Stimulated activated CD4-positive, alpha-beta T cell treated with anti-CD3 and anti-CD28 coated beads, Interleukin-12 subunit alpha, Interleukin-12 subunit beta, amount 100 ng/mL, for 48 hours (primary cell): ENCODE data around the gene ZNF691.
A peak's percentile ranks its signal among the peaks of the same experiment; 100 is the strongest.
"Not testable (repeated sequence)": the region's sequence is repeated elsewhere in the genome, so short reads cannot be mapped to it uniquely, and the experiment has no call there.

Experiments
- DNase-seq, 3 donors: peaks; one replicate each; pipeline ENCODE4 v3.0.0-alpha.2; 2020; ENCODE audit warnings: low read depth in 2 of 3, low spot score in 1 of 3

ZNF691 gene

GRCh38 chr1:42846257-42847110 is at the start of gene ZNF691:
TSS of gene ZNF691 (plus strand) at chr1:42846613. CDS start at chr1:42849659, 3,046 bp downstream.
- DNase-seq = peak; percentile 81 to 86 (median 84)

GRCh38 chr1:42797414-42797813 is 49.0 kb upstream of the ZNF691 start:
- DNase-seq = no peak

- DNase-seq = no peak
Measured at GRCh38 chr1:42797979-42798378, 48.4 kb upstream of the ZNF691 start.

GRCh38 chr1:42801832-42802473 is 44.5 kb upstream of the ZNF691 start:
- DNase-seq = no peak

- DNase-seq = no peak
Measured at GRCh38 chr1:42806171-42806570, 40.2 kb upstream of the ZNF691 start.

GRCh38 chr1:42806593-42806992 is 39.8 kb upstream of the ZNF691 start:
- no peak for DNase-seq

- DNase-seq = no peak
Measured at GRCh38 chr1:42807056-42807668, 39.3 kb upstream of the ZNF691 start.

- not testable (repeated sequence) for DNase-seq
Measured at GRCh38 chr1:42814815-42815214, 31.6 kb upstream of the ZNF691 start.

- peak in 1 of 3 donors; percentile 6 for DNase-seq
Measured at GRCh38 chr1:42815941-42816584, 30.4 kb upstream of the ZNF691 start.

- peak; percentile 86 to 93 (median 93) for DNase-seq
Measured at GRCh38 chr1:42816585-42817439, 29.6 kb upstream of the ZNF691 start, which contains the start of the genes ERMAP and SVBP. TSS of gene ERMAP (plus strand) at chr1:42817122. CDS start at chr1:42830449, 13,327 bp downstream. TSS of gene SVBP (minus strand) at chr1:42817397. CDS start at chr1:42816544, 853 bp downstream.

- DNase-seq = no peak
Measured at GRCh38 chr1:42817440-42817767, 29.0 kb upstream of the ZNF691 start.

- no peak for DNase-seq
Measured at GRCh38 chr1:42817976-42818375, 28.4 kb upstream of the ZNF691 start.

- DNase-seq = no peak
Measured at GRCh38 chr1:42820813-42821212, 25.6 kb upstream of the ZNF691 start.

- DNase-seq = no peak
Measured at GRCh38 chr1:42821690-42822089, 24.7 kb upstream of the ZNF691 start.

GRCh38 chr1:42822800-42823392 is 23.5 kb upstream of the ZNF691 start:
- DNase-seq = no peak

GRCh38 chr1:42824481-42825035 is 21.9 kb upstream of the ZNF691 start:
- DNase-seq = no peak

GRCh38 chr1:42825036-42825851 is 21.2 kb upstream of the ZNF691 start:
- no peak for DNase-seq

- no peak for DNase-seq
Measured at GRCh38 chr1:42830631-42831030, 15.8 kb upstream of the ZNF691 start.

GRCh38 chr1:42831273-42831672 is 15.1 kb upstream of the ZNF691 start:
- no peak for DNase-seq
